Progenitor cell of endocrine pancreas (in vitro differentiated cells): ENCODE measurements around the gene PPP2R2B. TPM values are rescaled to one million over a fixed set of nuclear protein-coding genes. Genes with fewer than 3 reads are reported as not detected.

Source experiments
- DNase-seq: peaks from one replicate; pipeline ENCODE4 v3.0.0; 2021; ENCODE audit warnings: low spot score; ENCODE audit not compliant: unreplicated experiment
- H3K27ac Mint-ChIP-seq: 2 replicates; pipeline ENCODE4 v1.8.0; 2021; ENCODE audit warnings: mild to moderate bottlenecking, moderate library complexity, mixed read lengths
- H3K27me3 Mint-ChIP-seq: 2 replicates; pipeline ENCODE4 v1.8.0; 2021; ENCODE audit warnings: mixed read lengths
- H3K36me3 Mint-ChIP-seq: 2 replicates; pipeline ENCODE4 v1.8.0; 2022; ENCODE audit warnings: mixed read lengths; ENCODE audit not compliant: insufficient read depth
- H3K4me1 Mint-ChIP-seq: 2 replicates; pipeline ENCODE4 v1.8.0; 2021; ENCODE audit warnings: low read depth, mixed read lengths
- H3K4me3 Mint-ChIP-seq: 2 replicates; pipeline ENCODE4 v1.8.0; 2021; ENCODE audit warnings: low read depth, mild to moderate bottlenecking, moderate library complexity, mixed read lengths
- H3K9me3 Mint-ChIP-seq: 2 replicates; pipeline ENCODE4 v1.8.0; 2021; ENCODE audit warnings: low read depth, mixed read lengths
- CTCF ChIP-seq: fragments of 200-600 bp; sonication (generic); IDR thresholded peaks from one replicate; pipeline ENCODE4 v1.5.0; 2021; ENCODE audit warnings: antibody characterized with exemption, mild to moderate bottlenecking; ENCODE audit not compliant: unreplicated experiment
- total RNA-seq: library from RNA; stranded (reverse); gene quantifications from 2 replicates; pipeline ENCODE4 v1.2.1, GENCODE V29; 2021

Gene PPP2R2B
- total RNA-seq, 1 donor from 2014 or later: 1.8 TPM

GRCh38 chr5:146828385-146828784 is 50.2 kb downstream of the PPP2R2B start:
- Mint-ChIP-seq H3K4me1 (no peaks in the 10 kb centered on the region), H3K27me3 (peaks cover 22% of the 10 kb centered on the region), H3K27ac (no peak overlapping the region), H3K4me3 (no peak overlapping the region), H3K36me3 (no peaks in the 10 kb centered on the region), H3K9me3 (no peaks in the 10 kb centered on the region)
- no peak for TF ChIP-seq CTCF
- no peak for DNase-seq

GRCh38 chr5:146827901-146828300 is 50.7 kb downstream of the PPP2R2B start:
- H3K9me3 Mint-ChIP-seq: no peaks in the 10 kb centered on the region
- no peak for DNase-seq
- no peaks in the 10 kb centered on the region for H3K4me1 Mint-ChIP-seq
- TF ChIP-seq CTCF: no peak
- H3K27me3 Mint-ChIP-seq: peaks cover 22% of the 10 kb centered on the region
- H3K27ac Mint-ChIP-seq: no peak overlapping the region
- no peaks in the 10 kb centered on the region for H3K36me3 Mint-ChIP-seq
- no peak overlapping the region for H3K4me3 Mint-ChIP-seq

- Mint-ChIP-seq H3K36me3 (no peaks in the 10 kb centered on the region), H3K27me3 (peaks cover 27% of the 10 kb centered on the region), H3K27ac (no peak overlapping the region), H3K9me3 (no peaks in the 10 kb centered on the region), H3K4me1 (no peaks in the 10 kb centered on the region), H3K4me3 (no peak overlapping the region)
- no peak for TF ChIP-seq CTCF
- DNase-seq: peak; percentile 59
Observed at GRCh38 chr5:146825033-146825432, 53.5 kb downstream of the PPP2R2B start.

GRCh38 chr5:146821732-146822131 is 56.8 kb downstream of the PPP2R2B start:
- DNase-seq: no peak
- H3K4me3 Mint-ChIP-seq: no peak overlapping the region
- H3K27me3 Mint-ChIP-seq: peaks cover 28% of the 10 kb centered on the region
- TF ChIP-seq CTCF: no peak
- no peaks in the 10 kb centered on the region for H3K36me3 Mint-ChIP-seq
- no peaks in the 10 kb centered on the region for H3K9me3 Mint-ChIP-seq
- H3K4me1 Mint-ChIP-seq: no peaks in the 10 kb centered on the region
- H3K27ac Mint-ChIP-seq: no peak overlapping the region

GRCh38 chr5:146820987-146821386 is 57.6 kb downstream of the PPP2R2B start:
- no peak for TF ChIP-seq CTCF

More at GRCh38 chr5:146820987-146821386, 57.6 kb downstream of the PPP2R2B start:
- H3K27me3 Mint-ChIP-seq: peaks cover 24% of the 10 kb centered on the region
- no peak overlapping the region for H3K4me3 Mint-ChIP-seq
- no peak for DNase-seq
- peaks cover under 1% of the 10 kb centered on the region for H3K4me1 Mint-ChIP-seq
- no peaks in the 10 kb centered on the region for H3K36me3 Mint-ChIP-seq
- H3K27ac Mint-ChIP-seq: no peak overlapping the region
- no peaks in the 10 kb centered on the region for H3K9me3 Mint-ChIP-seq
